CD4-positive, alpha-beta T cell (primary cell): Measurements from ENCODE around the gene CDH13. TPM values are rescaled to one million over a fixed set of nuclear protein-coding genes. Genes with fewer than 3 reads are reported as not detected.

Source experiments
- ATAC-seq: fragments of 200-7000 bp; cut with Tn5 transposase; one replicate; pipeline ENCODE4 v1.10.0; 2022; ENCODE audit warnings: mild to moderate bottlenecking; ENCODE audit not compliant: poor library complexity
- CTCF ChIA-PET: fragments of 350-600 bp; sonication (Branson Sonifier 250); formaldehyde crosslinking; loops from one replicate; lab custom pipeline; 2021; ENCODE audit warnings: antibody characterized with exemption, inconsistent platforms; lab: Charles Lee
- POLR2A ChIA-PET: fragments of 350-600 bp; sonication (Branson Sonifier 250); formaldehyde crosslinking; loops from one replicate; lab custom pipeline; 2021; ENCODE audit warnings: antibody characterized with exemption, inconsistent platforms; lab: Charles Lee
- DNase-seq, 14 experiments: peaks; one replicate each; pipeline ENCODE4 v3.0.0-alpha.2; 2013 to 2020; ENCODE audit warnings: mixed read lengths in 2 of 14
- H3K27ac ChIP-seq, 2 donors: one replicate each; pipeline versions ENCODE4 v1.5.1 to v1.7.0; 2013; ENCODE audit warnings: low read length in 2 of 2, low read depth in 1 of 2, mild to moderate bottlenecking in 1 of 2
- H3K27me3 ChIP-seq, 2 experiments: 1 replicate in 1 of 2; 2 replicates in 1 of 2; pipeline versions ENCODE4 v1.6.1 to v1.7.0; 2013; ENCODE audit warnings: low read length in 2 of 2, control low read depth in 1 of 2, mild to moderate bottlenecking in 1 of 2, moderate library complexity in 1 of 2; ENCODE audit not compliant: insufficient read depth in 2 of 2, control insufficient read depth in 1 of 2
- H3K36me3 ChIP-seq: one replicate; pipeline ENCODE4 v1.6.1; 2013; ENCODE audit warnings: low read length, control low read depth; ENCODE audit not compliant: insufficient read depth
- H3K4me1 ChIP-seq: one replicate; pipeline ENCODE4 v1.6.1; 2013; ENCODE audit warnings: low read length, control low read depth; ENCODE audit not compliant: insufficient read depth
- H3K4me3 ChIP-seq: one replicate; pipeline ENCODE4 v1.5.1; 2013; ENCODE audit warnings: mild to moderate bottlenecking, low read length, moderate library complexity
- H3K9me3 ChIP-seq, 2 experiments: 1 replicate in 1 of 2; 2 replicates in 1 of 2; pipeline versions ENCODE4 v1.6.1 to v1.7.0; 2013; ENCODE audit warnings: low read length in 2 of 2, mild to moderate bottlenecking in 2 of 2, control low read depth in 1 of 2, moderate library complexity in 1 of 2; ENCODE audit not compliant: control insufficient read depth in 1 of 2, insufficient read depth in 1 of 2
- H3K27ac Mint-ChIP-seq: one replicate; pipeline ENCODE4 v1.8.0; 2020; ENCODE audit warnings: mixed read lengths
- H3K27me3 Mint-ChIP-seq: one replicate; pipeline ENCODE4 v1.8.0; 2021; ENCODE audit warnings: mixed read lengths
- H3K36me3 Mint-ChIP-seq: one replicate; pipeline ENCODE4 v1.8.0; 2021; ENCODE audit warnings: low read depth, mixed read lengths
- H3K4me1 Mint-ChIP-seq: one replicate; pipeline ENCODE4 v1.8.0; 2021; ENCODE audit warnings: low read depth, mixed read lengths
- H3K4me3 Mint-ChIP-seq: one replicate; pipeline ENCODE4 v1.8.0; 2020; ENCODE audit warnings: mild to moderate bottlenecking, mixed read lengths
- H3K9me3 Mint-ChIP-seq: one replicate; pipeline ENCODE4 v1.8.0; 2020; ENCODE audit warnings: mixed read lengths
- CTCF ChIP-seq: fragments of 200-600 bp; IDR thresholded peaks from one replicate; pipeline ENCODE4 v1.8.0; 2022; ENCODE audit warnings: antibody characterized with exemption, mild to moderate bottlenecking
- intact Hi-C, 2 experiments: fragments of 100-400 bp; cut with DNase I in 1 of 2; cut with micrococcal nuclease in 1 of 2; formaldehyde crosslinking; loops; one replicate each; pipeline versions ENCODE4 v1.15.1 to v1.9.0; 2023 to 2025; cut with DNase I, micrococcal nuclease
- total RNA-seq, 174 experiments: library from RNA in 2 of 174; stranded (reverse) in 2 of 174; gene quantifications; one replicate each; pipeline ENCODE4 v1.2.3 and lab custom pipeline; 2021 to 2026

Gene CDH13
- total RNA-seq, 2 experiments from 2014 or later, result not detected

GRCh38 chr16:82675300-82675699, 48.5 kb downstream of the CDH13 start:
- POLR2A ChIA-PET, result no interaction called here
- no peak for TF ChIP-seq CTCF
- ATAC-seq, result no peak

GRCh38 chr16:82681592-82681991, 54.8 kb downstream of the CDH13 start:
- H3K4me1 Mint-ChIP-seq, result no peaks in the 10 kb centered on the region
- DNase-seq (no peak), ATAC-seq (no peak)
- no peaks in the 10 kb centered on the region for H3K4me1 ChIP-seq
- peaks cover 10% of the 10 kb centered on the region for H3K27me3 Mint-ChIP-seq
- H3K9me3 ChIP-seq, result no peaks in the 10 kb centered on the region
- no peak overlapping the region for H3K27ac ChIP-seq
- no peaks in the 10 kb centered on the region for H3K36me3 Mint-ChIP-seq
- POLR2A ChIA-PET, result no interaction called here
- CTCF ChIA-PET, result no interaction called here
- TF ChIP-seq CTCF, result no peak
- no peak overlapping the region for H3K4me3 Mint-ChIP-seq
- intact Hi-C loops, result loop anchor here in 1 of 2 experiments (10.0 kb wide), 1 partner anchor 417 kb away; no protein-coding TSS in a partner anchor
- H3K4me3 ChIP-seq, result no peak overlapping the region
- H3K27me3 ChIP-seq, result no peaks in the 10 kb centered on the region
- H3K9me3 Mint-ChIP-seq, result no peaks in the 10 kb centered on the region
- H3K27ac Mint-ChIP-seq, result no peak overlapping the region
- no peaks in the 10 kb centered on the region for H3K36me3 ChIP-seq

More at GRCh38 chr16:82675300-82675699, 48.5 kb downstream of the CDH13 start:
- Histone ChIP-seq H3K36me3 (no peaks in the 10 kb centered on the region), H3K27me3 (no peaks in the 10 kb centered on the region), H3K27ac (no peak overlapping the region), H3K9me3 (no peaks in the 10 kb centered on the region), H3K4me3 (no peak overlapping the region), H3K4me1 (no peaks in the 10 kb centered on the region)
- no peaks in the 10 kb centered on the region for H3K9me3 Mint-ChIP-seq
- DNase-seq, result no peak
- H3K4me3 Mint-ChIP-seq, result no peak overlapping the region
- no peaks in the 10 kb centered on the region for H3K27me3 Mint-ChIP-seq
- no peak overlapping the region for H3K27ac Mint-ChIP-seq
- CTCF ChIA-PET, result no interaction called here
- H3K4me1 Mint-ChIP-seq, result no peaks in the 10 kb centered on the region
- intact Hi-C loops, result loop anchor here in 1 of 2 experiments (10.0 kb wide), 1 partner anchor 50 kb away; the partner anchor contains the start of gene CDH13
- H3K36me3 Mint-ChIP-seq, result no peaks in the 10 kb centered on the region

GRCh38 chr16:82682767-82683166, 56.0 kb downstream of the CDH13 start:
- Histone ChIP-seq H3K27me3 (no peaks in the 10 kb centered on the region), H3K27ac (no peak overlapping the region), H3K4me1 (no peaks in the 10 kb centered on the region), H3K9me3 (no peaks in the 10 kb centered on the region), H3K4me3 (no peak overlapping the region), H3K36me3 (no peaks in the 10 kb centered on the region)
- H3K27ac Mint-ChIP-seq, result no peak overlapping the region
- no peaks in the 10 kb centered on the region for H3K9me3 Mint-ChIP-seq
- ATAC-seq (no peak), DNase-seq (no peak)
- no peaks in the 10 kb centered on the region for H3K4me1 Mint-ChIP-seq
- ChIA-PET POLR2A (interaction anchor here (1.2 kb wide), 1 partner anchor 27 kb away, joined by 5 read pairs; no protein-coding TSS in a partner anchor), CTCF (no interaction called here)
- H3K4me3 Mint-ChIP-seq, result no peak overlapping the region
- no peak for TF ChIP-seq CTCF
- intact Hi-C loops, result loop anchor here in 1 of 2 experiments (10.0 kb wide), 1 partner anchor 418 kb away; no protein-coding TSS in a partner anchor
- peaks cover 10% of the 10 kb centered on the region for H3K27me3 Mint-ChIP-seq
- H3K36me3 Mint-ChIP-seq, result no peaks in the 10 kb centered on the region
